GM18909 (cell line): ENCODE measurements around the gene MAP6.
"Not testable (repeated sequence)": the region's sequence is repeated elsewhere in the genome, so short reads cannot be mapped to it uniquely, and the experiment has no call there.

ENCODE experiments used
- ATAC-seq: cut with Tn5 transposase; IDR thresholded peaks from one replicate; pipeline ENCODE4 v1.9.1; 2021; ENCODE audit warnings: mild to moderate bottlenecking; ENCODE audit not compliant: unreplicated experiment, poor library complexity

MAP6 gene

GRCh38 chr11:75668451-75669297 lies at the start of gene MAP6:
TSS of gene MAP6 (minus strand) at chr11:75669038. CDS start at chr11:75668369, 669 bp downstream.
- ATAC-seq, result no peak

- ATAC-seq, result no peak
These were observed 49.0 kb upstream of the MAP6 start, which contains the start of gene MOGAT2 for GRCh38 chr11:75717608-75718418. TSS of gene MOGAT2 (plus strand) at chr11:75717838. CDS start at chr11:75717889, 51 bp downstream.

DNA sequence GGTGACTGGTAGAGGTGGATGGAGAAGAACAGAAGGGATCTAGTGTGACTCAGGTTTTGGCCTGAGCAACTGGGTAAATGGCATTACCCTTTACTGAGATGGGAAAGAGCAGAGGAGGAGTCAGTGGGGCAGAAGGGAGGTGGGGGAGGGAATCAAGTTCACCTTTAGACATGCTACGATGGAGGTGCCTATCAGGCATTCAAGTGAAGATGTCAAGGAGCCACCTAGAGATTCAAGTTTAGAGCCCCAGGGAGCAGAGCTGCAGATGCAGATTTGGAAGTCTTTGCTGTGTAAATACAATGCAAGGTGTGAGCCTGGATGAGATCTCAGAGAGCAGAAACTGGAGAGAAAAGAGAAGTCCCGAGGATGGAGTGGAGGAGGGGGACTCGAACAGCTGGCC lies 47.8 kb upstream of the MAP6 start:
- ATAC-seq, result no peak

DNA sequence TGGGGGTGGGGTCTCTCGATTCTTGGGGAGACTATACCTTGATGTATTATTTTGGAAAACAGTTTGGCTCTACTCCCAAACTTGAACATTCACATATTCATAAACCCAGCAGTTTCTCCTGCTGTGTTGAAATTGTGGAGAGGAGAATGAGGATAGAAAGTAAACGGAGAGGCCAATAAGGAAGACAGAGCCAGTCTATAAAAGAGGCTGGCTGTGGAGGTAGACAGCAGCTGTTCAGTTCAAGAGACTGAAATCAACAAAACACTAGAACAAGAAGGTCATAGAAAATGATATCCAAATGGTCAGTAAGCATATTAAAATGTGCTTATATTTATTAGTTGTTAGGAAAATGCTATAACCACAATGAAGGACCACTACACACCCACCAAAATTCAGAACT lies 46.9 kb upstream of the MAP6 start:
- no peak for ATAC-seq

DNA sequence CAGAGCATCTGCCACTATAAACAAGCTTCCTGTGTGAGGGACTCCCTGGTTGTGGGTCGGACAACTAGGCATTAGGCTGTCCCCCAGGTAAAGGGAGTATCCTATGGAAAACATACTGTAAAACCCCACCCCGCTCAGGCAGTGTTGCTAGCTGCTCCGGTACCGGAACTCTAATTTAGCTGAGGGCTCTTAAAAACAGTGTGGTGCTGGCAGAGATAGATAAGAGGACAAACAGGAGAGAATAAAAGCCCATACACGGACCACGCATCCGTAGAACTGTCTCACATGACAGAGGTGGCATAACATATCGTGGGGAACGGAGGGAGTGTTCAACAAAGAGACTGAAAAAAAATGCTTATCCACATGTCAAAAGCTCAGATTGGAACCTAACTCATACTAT lies 45.4 kb upstream of the MAP6 start:
- ATAC-seq, result no peak

GRCh38 chr11:75706260-75706729 lies 37.5 kb upstream of the MAP6 start:
- ATAC-seq, result peak; percentile 59

GRCh38 chr11:75705541-75705940 lies 36.7 kb upstream of the MAP6 start:
- ATAC-seq, result no peak

DNA sequence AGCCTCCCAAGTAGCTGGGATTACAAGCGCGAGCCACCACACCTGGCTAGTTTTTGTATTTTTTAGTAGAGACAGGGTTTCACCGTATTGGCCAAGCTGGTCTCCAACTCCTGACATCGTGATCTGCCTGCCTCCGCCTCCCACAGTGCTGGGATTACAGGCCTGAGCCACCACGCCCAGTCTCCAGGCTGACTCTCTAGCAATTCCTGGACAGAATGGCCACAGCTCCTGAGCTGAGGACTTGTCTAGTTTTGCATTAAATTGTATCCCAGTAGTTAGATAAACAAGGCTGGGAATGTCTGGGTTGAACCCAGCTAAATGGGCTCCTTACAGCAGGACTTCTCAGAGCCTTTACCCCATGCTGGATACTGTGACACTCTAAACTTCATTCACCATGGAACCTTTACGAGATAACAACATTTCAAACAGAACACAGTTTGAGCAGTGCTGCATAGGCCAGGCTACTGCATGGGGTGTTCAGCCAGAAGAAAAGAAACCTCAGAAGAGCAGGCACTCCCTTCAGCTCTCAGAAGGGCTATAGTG lies 34.9 kb upstream of the MAP6 start:
- no peak for ATAC-seq

GRCh38 chr11:75700940-75701339 lies 32.1 kb upstream of the MAP6 start:
- ATAC-seq, result no peak

- no peak for ATAC-seq
These were observed 29.2 kb upstream of the MAP6 start for GRCh38 chr11:75697906-75698581.

GRCh38 chr11:75691804-75692203 lies 23.0 kb upstream of the MAP6 start:
- ATAC-seq, result no peak

GRCh38 chr11:75689863-75690609 lies 21.2 kb upstream of the MAP6 start:
- peak; percentile 72 for ATAC-seq

DNA sequence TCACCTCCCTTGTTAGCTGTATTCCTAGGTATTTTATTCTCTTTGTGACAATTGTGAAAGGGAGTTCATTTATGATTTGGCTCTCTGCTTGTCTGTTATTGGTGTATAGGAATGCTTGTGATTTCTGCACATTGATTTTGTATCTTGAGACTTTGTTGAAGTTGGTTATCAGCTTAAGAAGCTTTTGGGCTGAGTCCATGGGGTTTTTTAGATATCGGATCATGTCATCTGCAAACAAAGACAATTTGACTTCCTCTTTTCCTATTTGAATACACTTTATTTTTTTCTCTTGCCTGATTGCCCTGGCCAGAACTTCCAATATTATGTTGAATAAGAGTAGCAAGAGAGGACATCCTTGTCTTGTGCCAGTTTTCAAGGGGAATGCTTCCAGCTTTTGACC lies 15.0 kb upstream of the MAP6 start:
- ATAC-seq, result not testable (repeated sequence)

DNA sequence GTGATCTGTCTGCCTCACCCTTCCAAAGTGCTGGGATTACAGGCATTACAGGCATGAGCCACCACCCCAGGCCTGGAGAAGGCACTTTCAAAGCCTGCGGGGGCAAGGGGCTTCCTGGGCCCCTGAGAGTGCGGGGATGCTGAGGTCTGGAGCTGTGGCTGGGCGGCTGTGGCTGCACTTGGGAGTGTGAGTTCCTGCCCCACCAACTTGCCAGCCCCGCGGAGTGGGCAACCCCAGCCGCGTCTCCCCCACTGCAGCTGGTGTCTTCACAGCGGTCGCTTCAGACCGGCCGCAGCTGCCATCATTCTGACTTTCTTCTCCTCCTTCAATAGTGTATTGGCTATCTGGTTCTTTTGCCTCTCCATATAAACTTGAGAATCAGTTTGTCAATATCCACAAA lies 10.7 kb upstream of the MAP6 start:
- no peak for ATAC-seq

GRCh38 chr11:75678620-75679259 lies 9.9 kb upstream of the MAP6 start:
- no peak for ATAC-seq

DNA sequence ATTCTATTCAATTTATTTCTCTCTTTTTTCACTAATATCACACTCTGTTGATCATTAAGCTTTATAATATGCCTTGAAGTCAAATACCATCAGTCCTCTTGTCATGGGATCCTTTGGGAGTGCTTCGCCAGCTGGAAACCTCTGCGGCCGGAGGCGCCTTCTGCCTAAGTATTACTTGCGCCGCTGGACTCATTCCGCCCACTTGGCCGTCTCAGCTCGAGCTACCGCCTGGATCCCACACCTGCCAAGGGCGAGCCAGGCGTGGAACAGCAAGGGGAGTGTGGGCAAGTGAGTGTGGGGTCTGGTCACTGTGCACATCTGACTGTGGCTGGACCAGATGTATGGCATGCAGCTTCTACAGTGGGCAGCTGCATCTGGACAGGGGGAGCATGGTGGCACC lies 9.1 kb upstream of the MAP6 start:
- no peak for ATAC-seq

DNA sequence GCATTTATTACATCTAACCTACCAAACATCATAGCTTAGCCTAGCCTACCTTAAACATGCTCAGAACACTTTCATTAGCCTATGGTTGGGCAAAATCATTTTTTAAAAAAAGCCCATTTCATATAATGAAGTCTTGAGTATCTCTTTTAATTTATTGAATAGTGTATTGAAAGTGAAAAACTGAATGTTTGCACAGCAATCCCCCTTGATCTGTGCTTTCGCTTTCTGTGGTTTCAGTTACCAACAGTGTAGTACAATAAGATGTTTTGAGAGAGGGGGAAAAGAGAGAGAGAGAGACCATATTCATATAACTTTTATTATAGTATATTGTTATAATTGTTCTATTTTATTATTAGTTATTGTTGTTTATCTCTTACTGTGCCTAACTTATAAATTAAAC lies 8.4 kb upstream of the MAP6 start:
- ATAC-seq, result no peak

DNA sequence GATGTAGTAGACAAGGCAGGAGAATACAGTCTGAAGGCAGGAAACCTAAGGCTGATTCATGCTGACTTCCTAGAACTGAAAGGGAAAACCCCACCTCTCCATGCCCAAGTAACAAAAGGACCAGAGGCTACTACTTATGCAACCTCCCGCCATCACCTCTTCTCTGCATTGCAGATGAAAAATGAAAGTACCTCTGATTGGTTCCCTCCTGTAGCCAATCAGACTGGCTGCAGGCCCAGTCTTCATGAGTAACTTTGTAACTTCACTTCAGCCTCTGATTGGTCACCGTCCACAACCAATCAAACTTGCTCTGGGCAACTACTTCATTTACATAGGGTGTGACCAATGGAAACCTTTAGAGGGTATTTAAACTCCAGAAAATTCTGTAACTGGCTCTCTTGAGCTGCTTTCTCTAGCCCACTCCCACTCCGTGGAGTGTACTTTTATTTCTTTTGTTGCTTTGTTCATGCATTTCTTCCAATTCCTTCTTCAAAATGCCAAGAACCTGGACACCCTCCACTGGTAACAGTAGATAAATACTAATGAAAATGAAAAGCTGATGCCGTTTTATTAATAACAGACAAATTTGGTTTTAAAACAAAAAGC lies 5.2 kb upstream of the MAP6 start:
- ATAC-seq, result no peak
